NCI-H446 treated with DMSO at 0.1 percent for 48 hours (cell line): ENCODE data around the gene ATRIP.
"Not testable (repeated sequence)": the region's sequence is repeated elsewhere in the genome, so short reads cannot be mapped to it uniquely, and the experiment has no call there.

ENCODE experiments used
- DNase-seq: peaks from one replicate; lab custom pipeline; 2025; lab: John Stamatoyannopoulos, UW

The ATRIP gene

DNA sequence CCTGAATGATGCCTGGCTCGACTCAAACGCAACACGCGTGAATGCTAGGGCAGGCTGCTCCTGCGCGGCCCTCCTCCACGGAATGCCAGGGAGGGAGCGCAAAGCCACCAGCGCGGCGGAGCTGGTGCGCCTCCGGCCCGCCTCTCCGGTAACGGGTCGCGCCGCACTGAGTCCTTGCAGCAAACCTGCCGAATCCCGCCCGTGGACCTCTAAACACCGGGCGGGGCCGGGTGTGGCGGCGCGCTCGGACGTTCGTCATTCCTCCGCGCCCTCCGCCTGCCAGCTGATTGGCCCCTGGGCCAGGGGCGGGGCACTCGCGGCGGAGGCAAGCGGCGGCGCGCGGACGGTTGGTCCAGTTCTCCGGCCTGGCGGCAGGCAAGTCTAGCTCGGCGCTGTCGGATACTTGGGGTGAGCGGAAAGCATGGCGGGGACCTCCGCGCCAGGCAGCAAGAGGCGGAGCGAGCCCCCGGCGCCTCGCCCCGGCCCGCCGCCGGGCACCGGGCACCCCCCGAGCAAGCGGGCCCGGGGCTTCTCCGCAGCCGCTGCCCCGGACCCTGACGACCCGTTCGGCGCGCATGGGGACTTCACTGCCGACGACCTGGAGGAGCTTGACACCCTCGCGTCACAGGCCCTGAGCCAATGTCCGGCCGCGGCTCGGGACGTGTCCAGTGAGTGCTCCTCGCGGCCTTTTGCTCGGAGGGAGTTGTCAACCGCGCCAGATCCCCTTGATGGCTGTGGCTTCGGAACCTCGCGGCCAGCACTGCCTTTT lies at the start of gene ATRIP:
TSS of gene ATRIP (plus strand) at position 313 of the 769 bp plus-strand sequence. CDS start at position 422, 109 bp downstream.
- DNase-seq: peak; percentile 32

DNA sequence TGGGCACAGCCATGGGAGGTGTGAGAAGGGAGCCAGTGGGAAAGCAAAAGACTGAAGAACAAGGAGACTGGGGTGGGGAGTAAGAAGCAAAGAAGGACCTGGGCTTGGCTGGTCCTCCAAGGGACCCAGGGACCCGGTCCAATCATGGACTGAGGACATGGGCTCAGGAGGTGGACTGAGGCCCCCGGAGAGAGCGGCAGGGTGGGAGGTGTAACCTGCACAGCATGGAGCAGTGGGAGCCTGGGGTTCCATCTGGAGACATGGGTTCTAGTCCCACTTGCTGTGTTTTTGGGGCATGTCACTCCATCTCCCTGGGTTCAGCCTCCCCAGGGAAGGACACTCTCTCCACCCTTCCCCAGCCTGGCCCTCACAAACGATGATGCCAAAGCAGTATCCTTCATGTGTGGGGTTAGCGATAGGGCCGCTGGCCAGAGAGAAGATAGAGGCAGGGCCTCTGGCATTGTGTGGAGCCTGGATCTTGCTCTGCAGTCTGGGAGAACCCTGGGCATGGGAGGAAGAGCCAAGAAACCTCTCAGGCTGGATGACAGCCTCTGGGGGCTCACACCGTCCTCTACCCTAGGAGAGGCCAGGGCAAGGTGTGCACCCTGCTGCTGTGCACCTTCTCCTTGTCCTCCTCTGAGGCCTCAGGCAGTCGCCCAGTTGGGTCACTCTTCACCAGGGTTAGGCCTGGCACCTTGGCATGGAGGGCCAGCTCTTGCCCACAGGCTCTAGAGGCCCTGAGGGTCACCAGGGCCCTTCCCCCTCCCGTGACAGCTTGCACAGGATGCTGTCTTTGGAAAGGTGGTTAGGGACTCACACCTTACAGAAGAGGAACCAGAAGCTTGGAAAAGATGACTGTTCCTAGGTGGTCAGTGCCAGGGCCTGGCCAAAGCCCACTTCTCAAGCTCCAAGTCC lies 48.5 kb upstream of the ATRIP start:
- no peak for DNase-seq

DNA sequence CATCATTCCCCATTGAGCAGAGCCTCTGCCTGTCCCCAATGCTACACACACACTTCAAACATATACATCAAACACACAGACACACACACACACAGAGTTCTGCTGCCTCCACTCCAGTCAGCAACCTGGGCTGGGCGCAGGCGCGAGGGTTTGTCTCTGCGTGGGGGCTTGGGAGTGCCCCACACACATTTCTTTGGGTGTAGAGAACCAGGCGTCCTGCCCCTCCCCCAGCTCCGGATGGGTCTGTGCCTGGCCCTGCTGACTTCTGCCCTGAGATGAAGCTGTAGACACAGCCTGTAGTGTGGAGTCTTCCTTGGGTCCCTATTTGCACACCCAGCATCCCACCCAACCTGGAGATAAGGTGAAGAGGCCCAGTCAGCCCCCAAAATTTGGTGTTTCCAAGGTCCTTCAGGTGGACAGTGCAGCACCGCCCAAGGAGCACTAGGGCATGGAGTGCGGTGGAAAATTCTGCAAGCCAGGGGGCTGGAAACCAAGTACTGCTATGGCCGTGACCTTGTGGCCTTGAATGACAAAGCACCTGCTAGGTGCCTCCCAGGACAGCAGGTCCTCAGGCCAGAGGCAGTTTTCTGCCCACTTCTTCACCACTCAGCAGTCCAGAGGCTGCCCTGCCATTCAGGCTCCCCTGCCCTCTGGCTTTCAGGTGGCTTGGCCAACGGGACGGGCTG lies 47.7 kb upstream of the ATRIP start:
- no peak for DNase-seq

DNA sequence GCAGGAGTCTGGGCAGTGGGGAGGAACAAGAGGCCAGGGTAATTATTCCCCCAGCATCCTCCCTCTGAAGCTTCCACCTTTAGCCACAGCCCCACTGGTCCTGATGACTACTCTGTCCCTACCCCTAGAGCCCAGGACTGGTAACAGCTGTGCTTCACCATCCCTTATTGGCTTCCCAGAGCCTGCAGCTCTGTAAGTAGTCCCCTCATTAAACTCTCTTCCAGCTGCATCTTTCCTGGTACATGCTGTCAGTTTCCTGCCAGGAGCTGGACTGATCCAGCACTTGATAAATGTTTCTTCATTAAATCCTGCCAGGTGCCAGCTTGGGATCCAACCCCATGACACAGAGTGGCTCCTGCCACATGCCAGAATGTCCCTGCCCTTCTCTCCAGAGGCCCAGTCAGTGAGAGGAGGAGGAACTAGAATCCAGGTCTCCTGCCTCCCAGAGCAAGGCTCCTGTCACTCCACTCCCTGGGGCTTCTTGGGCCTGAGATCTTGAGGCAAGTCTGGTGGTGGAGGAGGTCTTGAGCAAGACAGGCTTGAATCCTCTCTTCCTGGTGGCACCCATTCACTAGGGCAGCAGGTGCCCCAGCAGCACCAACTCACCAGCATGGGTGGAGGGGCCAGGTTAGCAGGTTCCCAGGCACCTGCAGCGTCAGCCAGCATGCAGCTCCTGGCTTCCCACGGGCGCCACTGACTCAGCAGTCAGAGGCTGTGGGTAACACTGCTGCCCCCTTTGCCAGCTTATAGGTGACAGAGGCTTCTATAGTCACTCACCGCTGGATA lies 47.0 kb upstream of the ATRIP start:
- no peak for DNase-seq

DNA sequence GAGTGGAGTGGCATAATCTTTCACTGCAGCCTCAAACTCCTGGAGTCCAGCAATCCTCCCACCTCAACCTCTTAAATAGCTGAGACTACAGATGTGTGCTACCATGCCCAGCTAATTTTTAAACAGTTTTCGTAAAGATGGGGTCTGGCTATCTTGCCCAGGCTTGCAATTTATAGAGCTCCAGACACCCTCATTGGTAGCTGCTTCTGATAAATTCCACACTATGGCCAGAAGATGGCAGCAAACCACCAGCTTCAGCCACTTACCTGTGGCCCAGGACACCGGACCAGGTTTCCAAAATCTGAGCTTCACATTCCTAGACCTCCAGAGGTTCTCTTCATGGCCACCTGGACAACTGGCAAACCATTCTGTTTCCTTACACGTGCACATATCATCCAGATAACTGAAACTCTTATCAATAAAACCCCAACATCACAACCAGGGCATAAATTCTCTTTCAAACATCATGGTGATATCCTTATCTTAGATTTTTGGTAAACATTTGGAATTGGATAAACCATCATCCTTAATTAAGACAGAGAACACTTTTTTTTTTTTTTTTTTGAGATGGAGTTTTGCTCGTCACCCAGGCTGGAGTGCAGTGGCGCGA lies 45.6 kb upstream of the ATRIP start:
- DNase-seq: no peak

DNA sequence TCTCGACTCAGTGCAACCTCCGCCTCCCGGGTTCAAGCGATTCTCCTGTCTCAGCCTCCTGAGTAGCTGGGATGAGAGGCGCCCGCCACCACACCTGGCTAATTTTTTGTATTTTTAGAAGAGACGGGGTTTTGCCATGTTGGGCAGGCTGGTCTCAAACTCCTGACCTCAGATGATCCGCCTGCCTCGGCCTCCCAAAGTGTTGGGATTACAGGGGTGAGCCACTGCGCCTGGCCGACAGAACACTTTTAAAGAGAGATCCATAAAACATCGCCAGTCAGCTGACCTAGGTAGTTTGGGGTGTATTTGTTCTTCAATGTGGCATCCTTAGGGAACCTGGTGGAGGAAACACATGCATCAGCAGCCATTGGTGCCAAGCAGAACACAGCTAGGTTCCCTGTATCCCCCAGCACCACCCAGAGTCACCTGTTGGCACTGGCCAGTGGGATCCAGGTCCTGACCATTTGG lies 45.1 kb upstream of the ATRIP start:
- DNase-seq: not testable (repeated sequence)

DNA sequence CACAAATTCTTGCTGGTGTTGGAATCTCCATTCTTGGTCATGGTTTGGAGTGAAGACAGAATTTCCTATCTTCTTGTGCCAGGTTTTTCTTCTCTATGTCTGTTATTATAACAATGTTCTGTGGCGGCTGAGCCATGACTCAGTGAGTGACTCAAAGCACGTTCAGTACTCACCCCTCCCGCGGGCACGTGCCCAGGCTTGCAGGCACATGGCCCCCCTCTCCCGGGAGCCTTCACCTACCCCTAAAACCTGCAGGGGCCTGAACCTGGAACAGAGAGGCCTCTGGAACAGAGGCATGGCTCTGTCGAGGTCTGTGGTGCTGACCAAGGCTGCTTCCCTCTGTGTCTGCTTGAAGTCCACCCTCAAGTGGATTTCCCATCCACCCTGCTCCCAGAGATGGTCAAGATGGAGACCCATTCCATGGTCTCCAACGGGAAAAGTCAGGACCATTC lies 44.2 kb upstream of the ATRIP start:
- DNase-seq: no peak

DNA sequence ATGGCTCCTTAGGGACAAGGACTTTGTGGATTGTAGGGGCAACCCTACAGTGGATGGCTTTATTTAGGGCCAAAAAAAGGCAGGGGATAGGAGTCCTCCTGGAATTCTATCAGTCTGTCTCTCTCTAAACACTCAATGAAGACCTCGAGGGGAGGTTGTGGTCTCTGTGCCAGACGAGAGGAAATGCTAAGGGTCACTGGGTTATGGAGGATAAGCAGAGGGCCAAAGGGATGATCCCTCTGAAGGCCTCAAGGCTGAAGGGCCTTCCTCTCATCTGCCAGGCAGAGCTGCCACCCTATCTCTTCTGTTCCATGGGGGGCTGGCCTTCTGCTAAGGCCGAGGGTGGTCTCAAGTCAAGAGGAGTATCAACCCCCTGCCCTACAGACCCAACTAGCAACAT lies 43.6 kb upstream of the ATRIP start:
- DNase-seq: no peak

DNA sequence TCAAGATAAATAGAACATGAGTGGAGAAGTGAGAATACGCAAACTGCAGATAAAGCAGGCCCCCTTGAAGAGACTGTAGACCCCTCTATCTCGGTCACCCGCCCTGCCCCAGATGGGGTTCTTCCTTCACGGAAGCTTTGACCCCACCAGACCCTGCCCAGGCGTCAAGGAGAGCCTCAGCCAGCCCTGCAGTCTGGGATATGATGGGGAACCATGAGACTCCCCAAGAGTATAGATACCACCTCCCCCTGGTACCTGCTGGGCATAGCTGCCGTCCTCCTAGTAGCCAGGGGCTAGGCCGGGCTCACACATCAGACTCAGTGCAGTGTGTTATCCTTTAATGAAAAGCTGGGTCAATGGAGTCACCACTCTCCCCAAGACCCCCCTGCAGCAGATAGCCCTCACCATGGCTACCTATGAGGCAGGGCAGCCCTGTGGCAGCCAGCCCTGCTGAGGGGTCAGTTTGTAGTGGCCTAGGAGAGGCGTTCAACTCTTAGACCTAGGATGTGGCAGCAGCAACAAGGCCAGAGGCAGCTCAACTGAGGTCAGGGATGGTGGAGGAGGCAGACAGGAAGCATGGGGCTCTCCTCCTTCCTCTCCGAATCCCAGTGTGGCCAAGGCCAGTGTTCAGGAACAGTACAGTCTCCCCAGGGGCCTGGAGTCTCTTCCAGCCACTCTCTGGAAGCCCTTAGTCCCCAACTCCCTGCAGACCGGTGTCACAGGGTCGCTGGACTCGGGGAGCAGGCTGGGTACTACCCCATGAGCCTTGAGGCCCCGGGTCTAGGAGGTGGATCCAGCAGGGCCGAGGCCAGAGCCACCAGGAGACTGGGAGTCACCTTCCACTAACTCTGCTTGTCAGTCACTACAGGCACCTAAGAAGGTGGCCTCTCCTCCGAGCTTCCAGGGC lies 42.8 kb upstream of the ATRIP start:
- no peak for DNase-seq

DNA sequence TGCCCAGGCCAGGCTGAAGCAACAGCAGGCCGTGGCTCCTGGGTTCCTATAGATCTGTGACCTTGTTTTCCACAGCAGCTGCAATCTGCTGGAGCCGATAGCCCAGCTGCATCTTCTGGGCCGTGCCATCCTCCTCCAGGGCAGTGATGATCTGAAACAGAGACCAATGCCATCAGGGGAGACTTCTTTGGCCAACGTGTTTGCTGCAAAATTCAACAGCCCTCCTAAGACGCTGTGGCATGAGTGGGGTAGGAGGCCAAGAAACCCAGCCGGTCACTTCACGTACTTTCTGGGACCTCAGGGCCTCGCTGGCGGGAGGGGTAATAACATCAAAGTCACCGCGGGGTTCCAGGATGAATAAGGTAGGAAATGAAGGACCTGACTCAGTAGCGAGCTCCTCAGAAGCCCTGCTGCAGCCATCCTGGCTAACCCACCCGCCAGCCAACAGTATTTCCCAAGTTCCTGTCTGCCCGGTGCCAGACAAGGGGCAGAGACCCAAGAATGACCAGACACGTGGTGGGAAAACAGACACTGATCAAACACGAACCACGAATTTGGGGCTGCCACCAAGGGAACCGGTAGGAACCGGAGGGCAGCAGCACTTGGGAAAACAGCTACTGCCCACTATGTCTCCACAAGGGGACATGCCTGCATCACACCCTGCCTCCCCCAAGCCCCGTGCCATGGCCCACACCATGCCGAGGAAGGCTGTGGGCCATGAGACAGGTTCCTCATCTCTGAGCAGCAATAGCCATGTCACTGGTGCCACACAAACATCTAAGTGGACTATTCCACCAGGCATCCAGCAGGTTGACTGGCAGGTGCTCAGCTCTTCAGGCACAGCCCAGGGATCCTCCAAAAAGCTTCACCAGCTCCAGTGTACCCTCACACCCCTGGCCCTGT lies 41.8 kb upstream of the ATRIP start:
- DNase-seq: no peak

DNA sequence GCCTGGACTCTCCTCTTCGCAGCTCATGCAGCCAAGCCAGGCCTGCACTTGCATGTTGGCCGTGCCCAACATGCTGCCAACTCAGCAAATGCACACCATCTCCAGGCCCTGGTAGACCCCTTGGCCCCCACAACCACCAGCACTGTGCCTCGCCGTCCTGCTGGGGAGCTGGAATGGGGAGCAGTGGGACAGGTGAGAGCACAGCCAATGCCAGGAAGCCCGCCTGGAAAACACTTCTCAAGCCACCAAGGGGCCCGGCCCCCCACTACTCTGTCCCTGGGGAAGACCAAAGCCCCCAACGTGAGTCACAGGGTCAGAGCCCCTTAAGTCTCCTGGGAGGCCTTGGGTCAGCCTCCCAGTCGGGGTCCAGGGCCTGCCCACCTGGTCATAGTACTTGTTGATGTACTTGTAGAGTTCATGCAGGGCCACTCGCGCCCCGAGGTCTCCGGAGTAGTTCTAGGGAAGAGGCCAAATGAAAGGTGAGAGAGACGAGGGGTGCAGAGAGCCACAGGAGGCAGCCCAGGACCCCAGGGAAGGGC lies 41.1 kb upstream of the ATRIP start:
- DNase-seq: no peak

DNA sequence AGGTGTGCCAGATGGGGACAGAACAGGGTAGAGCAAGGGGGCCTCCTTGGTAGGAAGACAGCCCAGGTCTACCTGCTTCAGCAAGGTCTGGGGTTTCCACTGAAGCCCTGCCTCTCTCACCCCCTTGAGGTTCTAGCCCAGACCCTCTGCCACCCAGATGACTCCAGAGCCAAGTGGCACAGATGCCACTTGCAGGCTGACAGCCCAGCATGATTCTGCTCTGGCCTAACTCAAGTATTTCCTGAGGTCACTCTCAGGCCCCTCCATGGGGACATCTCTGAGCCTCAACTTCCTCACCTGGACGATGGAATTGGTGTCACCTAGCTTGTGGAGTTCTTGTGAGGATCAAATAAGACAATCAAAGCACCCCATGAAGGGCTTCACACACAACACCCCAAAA lies 40.6 kb upstream of the ATRIP start:
- no peak for DNase-seq

DNA sequence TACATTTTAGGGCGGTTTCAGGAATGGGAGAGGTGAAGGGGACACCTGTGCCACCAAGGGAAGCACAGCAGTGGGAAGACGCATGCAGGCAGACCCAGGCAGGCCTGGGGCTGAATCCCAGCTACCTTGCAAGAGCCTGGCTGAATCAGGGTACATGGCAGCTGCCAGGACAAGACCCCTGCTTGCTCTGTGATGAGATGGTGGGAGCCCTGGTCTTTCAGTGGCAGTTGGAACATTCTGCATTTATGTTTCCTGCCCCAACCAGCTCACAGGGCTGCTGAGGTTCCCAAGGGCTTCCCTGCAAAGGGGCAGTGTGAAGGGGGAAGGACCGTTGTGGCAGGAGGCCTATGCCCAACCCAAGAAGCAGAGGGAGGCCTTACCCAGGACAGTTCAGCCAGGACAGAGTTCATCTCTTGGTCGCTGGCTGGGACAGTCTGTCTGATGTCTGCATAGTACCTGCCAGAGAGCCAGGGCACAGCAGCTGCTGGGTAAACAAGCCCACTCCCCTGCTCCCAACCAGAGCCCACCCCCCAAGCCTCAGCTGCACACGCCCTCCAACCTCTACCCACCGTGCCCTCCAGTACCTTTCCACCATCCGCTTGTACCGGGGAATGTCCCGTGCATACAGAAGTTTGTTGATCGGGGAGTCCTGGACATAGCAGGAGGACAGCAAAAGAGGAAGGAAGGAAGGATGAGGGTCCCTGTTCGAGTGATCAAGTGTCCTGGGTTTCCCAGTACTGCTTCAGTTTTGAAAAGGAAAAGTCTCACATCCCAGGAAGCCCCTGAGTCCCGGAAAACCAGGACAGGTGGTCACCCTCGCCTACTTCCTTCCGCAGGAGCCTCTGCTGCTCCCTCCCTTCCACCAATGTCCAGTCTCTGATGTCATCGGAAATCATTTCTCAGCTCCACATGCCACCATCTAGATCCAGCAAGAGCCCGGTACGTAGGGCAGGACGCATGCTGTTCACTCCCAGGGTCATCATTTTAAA lies 39.8 kb upstream of the ATRIP start:
- DNase-seq: no peak

DNA sequence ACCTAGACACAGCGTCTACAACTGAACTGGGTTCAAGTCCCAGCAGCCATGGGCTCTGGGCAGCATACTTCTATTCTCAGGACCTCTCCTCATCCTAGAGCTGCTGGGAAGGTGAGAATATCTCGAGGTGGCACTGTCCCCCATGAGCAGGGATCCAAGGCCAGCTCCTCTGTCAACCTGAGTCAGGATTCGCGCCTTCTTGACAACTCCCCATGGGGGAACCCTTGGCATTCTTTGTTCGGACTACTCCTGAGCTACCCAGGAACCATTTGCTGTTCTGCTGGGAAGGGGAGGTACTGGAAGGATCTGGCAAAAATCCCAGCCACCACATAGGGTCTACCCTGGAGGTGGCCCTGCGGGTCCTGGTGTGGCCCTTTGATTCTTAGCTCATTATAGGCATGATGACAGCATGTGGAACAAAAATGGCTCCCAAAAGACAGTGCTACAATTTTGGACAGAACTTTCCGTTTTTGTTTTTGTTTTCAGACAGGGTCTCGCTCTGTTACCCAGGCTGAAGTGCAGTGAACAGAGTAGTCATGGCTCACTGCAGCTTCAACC lies 38.9 kb upstream of the ATRIP start:
- no peak for DNase-seq

DNA sequence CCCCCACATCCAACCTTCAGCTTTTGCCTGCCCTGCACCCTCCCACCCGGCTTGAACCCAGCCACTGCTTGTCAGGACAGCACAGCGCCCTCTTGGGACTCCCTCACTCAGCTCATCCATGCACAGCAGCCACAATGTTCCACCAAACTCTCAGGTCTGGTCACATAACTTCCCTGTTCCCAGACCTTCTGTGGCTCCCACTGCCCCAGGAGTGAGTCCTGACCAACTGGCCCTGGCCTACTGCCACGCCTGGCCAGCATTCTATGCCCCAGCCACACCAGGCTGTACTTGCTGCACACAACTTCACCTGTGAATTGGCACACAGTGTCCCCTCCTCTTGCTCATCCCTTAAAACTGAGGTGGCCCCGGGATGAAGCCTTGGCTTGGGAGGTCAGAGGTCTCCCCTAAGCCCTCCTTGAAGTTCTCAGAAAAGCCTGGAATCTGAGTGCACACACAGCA lies 37.7 kb upstream of the ATRIP start:
- no peak for DNase-seq

DNA sequence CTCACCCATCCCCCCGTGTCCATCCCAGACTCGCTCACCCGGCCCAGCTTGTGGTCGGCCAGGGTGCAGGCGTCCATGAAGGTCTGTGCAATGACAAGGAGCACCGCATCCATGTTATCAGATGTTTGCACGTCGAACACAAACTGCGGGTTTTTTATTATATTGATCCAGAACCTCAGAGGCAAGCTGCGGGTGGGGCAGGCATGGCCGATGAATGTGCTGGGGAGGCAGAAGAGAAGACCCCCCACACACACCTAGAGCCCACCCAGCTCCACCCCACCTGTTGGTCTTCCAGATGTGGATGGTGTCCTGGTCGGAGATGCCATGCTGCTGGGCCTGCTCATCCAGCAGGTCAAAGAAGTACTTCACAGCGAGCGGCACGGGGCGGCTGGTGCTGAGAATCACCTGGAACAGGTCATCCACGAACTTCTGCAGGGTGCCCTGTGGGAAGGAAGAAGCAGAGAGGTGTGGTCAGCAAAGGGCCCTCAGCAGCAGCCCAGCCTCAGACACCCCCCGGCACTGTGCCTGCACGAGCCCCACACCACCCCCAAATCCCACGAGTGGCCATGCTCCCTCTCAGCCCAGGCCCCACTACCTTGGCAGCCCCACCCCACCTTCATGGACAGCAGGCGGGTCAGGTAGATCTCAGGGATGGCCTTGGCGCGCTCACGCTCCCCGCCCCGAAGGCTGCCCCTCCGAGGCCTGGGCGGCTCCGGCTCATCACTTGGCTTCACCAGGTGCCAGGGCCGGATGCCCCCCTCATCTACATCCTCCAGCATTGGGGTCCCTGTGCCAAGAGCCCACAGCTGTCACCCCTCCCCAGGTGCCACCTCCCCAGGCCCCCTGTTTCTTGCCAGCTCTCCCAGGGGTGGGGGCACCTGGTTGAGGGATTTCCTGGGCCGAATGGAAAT lies 37.0 kb upstream of the ATRIP start:
- DNase-seq: no peak
